A549 treated with Mapracorat at 1 μM for 4 hours (cell line): Measurements from ENCODE around the gene PNKD. TPM values are rescaled to one million over a fixed set of nuclear protein-coding genes. Genes with fewer than 3 reads are reported as not detected.

Experiments used
- total RNA-seq: library from RNA; stranded (reverse); fragments of 200-300 nt; extraction: Qiagen RNA extraction; gene quantifications from 5 replicates; pipeline ENCODE4 v1.2.3, GENCODE V29; 2022

PNKD gene, protein sequence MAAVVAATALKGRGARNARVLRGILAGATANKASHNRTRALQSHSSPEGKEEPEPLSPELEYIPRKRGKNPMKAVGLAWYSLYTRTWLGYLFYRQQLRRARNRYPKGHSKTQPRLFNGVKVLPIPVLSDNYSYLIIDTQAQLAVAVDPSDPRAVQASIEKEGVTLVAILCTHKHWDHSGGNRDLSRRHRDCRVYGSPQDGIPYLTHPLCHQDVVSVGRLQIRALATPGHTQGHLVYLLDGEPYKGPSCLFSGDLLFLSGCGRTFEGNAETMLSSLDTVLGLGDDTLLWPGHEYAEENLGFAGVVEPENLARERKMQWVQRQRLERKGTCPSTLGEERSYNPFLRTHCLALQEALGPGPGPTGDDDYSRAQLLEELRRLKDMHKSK
- total RNA-seq: 53.2 to 74.6 TPM (median 71.4 TPM) in 5 replicates

DNA sequence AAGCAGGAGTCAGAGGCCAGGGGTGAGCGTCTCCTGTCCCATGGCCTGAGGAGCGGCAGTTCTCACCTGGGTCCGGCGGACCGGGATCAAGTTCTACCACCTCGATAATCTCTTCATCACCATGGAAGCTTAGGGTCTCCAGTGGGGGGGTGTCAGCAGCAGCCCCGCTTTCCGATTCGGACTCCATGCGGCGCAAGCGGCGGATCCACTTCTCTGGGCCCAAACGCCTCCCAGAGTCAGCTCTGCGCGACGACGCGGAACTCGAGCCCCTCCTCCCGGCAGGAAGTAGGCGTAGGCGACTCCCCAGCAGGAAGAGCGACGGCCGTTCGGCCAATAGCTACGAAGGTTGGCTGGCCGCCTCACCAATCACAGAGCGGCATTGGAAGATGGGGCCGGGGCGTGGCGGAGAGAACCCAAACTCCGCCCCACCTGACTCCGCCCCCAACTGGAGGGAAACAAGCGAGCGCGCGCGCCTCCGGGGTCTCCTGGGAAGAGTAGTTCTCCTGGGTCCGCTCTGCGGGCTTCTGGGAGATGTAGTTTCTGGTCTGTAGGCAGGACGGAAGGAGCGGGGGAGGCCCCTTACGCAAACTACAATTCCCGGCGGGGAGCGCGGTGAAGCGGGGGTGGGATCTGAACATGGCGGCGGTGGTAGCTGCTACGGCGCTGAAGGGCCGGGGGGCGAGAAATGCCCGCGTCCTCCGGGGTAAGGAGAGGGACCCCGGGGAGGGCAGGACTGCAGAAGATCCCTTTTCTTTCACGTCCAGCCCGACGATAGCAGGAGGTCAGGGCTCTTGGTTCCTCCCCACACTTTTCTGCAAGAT lies at the start of gene PNKD, which contains the start of gene AAMP:
Gene PNKD, plus strand, starts transcription at position 620 of the 821 bp plus-strand sequence. Its CDS starts 17 bp downstream, at position 637.
Gene AAMP, minus strand, starts transcription at position 238 of the 821 bp plus-strand sequence. Its CDS starts 51 bp downstream, at position 187.

DNA sequence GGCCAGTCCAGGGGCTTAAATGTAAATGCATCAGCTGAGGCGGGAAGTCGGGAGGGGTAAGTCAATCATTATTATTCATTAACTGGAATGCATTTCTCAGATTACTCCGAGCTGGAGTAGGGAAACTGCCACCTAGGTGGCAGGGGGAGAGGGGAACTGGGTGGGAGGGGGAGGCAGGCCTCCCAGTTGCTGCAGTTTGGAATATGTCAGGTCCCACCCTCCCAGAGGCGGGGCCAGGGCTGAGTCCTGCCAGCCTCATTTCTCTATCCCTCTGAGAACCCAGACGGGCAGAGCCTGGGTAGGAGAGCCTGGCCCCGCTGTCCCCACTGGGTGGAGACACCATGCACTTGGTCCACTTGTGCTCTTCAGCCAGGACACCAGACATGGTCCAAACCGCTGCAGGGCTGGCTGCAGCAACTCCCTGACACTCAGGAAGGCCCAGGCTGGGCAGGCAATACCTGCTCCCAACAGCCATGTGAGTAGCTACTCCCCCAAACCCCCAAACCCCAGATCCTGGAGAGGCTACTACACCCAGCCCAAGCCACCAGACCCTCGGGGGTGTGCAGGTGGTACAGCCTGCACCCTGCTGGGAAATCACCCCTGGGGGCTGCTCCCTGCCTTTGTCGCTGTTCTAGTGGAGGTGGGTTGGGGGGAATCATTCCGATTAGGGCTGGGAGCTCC lies 9.4 kb upstream of the PNKD start, which contains the start of gene GPBAR1:
Gene GPBAR1, plus strand, starts transcription at position 274 of the 681 bp plus-strand sequence. CDS start 1,710 bp downstream, outside the sequence.

GRCh38 chr2:218292048-218293014 lies 22.0 kb downstream of the PNKD start, which contains the start of gene TMBIM1:
Gene TMBIM1, minus strand, starts transcription at chr2:218292503. Its CDS starts 10,362 bp downstream, at chr2:218282141.

GRCh38 chr2:218381916-218382366 lies 111.6 kb downstream of the PNKD start, which contains the start of gene SLC11A1:
Gene SLC11A1, plus strand, starts transcription at chr2:218382273. Its CDS starts 96 bp downstream, at chr2:218382369.

Other genes with a start within 250 kb of the PNKD start
- not detected in 5 replicates for gene RUFY4, start 201.3 kb upstream of the PNKD start, total RNA-seq
- not detected in 5 replicates for gene CXCR2, start 144.5 kb upstream of the PNKD start, total RNA-seq
- not detected in 5 replicates for gene CXCR1, start 103.6 kb upstream of the PNKD start, total RNA-seq
- 295 to 304 TPM (median 298 TPM) in 5 replicates for gene ARPC2, start 53.3 kb upstream of the PNKD start, total RNA-seq
- 0.09 to 0.42 TPM (median 0.28 TPM) in 5 replicates for gene GPBAR1, start 9.5 kb upstream of the PNKD start, total RNA-seq
- gene AAMP, start 382 bp upstream of the PNKD start, total RNA-seq: 120 to 174 TPM (median 126 TPM) in 5 replicates
- 126 to 143 TPM (median 133 TPM) in 5 replicates for gene TMBIM1, start 22.0 kb downstream of the PNKD start, total RNA-seq
- 0.13 to 0.20 TPM in 2 of 5 replicates, not detected in the others for gene CATIP, start 86.3 kb downstream of the PNKD start, total RNA-seq
- 0.11 to 0.26 TPM (median 0.15 TPM) in 5 replicates for gene SLC11A1, start 111.8 kb downstream of the PNKD start, total RNA-seq
- gene CTDSP1, start 129.3 kb downstream of the PNKD start, total RNA-seq: 57.3 to 73.2 TPM (median 71.0 TPM) in 5 replicates
- gene VIL1, start 148.6 kb downstream of the PNKD start, total RNA-seq: 0.13 to 0.51 TPM (median 0.21 TPM) in 5 replicates